Germinal center (tissue), 1 donor: ENCODE results near the gene CLEC16A.
"Not testable (repeated sequence)": the region's sequence is repeated elsewhere in the genome, so short reads cannot be mapped to it uniquely, and the experiment has no call there.

Source experiments
- DNase-seq: peaks from one replicate; pipeline ENCODE4 v3.0.0; 2012; ENCODE audit warnings: mixed read lengths, low spot score

Gene CLEC16A

DNA sequence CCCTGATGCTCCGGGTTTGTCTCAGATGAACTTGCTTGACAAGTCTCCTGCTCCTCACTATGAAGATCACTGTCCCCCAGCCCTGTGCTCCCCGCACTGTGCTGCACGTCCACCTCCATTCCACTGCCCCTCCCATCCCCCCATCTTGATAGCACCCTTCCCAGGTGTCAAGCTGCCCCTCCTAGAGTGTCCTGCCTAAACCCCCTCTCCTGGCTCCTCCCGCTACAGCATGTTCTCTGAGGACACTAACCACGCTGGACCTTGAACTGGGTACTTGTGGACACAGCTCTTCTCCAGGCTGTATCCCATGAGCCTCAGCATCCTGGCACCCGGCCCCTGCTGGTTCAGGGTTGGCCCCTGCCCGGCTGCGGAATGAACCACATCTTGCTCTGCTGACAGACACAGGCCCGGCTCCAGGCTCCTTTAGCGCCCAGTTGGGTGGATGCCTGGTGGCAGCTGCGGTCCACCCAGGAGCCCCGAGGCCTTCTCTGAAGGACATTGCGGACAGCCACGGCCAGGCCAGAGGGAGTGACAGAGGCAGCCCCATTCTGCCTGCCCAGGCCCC, 20.6 kb upstream of the CLEC16A start:
- DNase-seq: no peak

GRCh38 chr16:10925285-10925684, 19.1 kb upstream of the CLEC16A start:
- not testable (repeated sequence) for DNase-seq

- DNase-seq: no peak
Observed at GRCh38 chr16:10926094-10926493, 18.3 kb upstream of the CLEC16A start.

GRCh38 chr16:10926867-10927266, 17.5 kb upstream of the CLEC16A start:
- DNase-seq: no peak

GRCh38 chr16:10927497-10928112, 16.8 kb upstream of the CLEC16A start:
- DNase-seq: no peak

DNA sequence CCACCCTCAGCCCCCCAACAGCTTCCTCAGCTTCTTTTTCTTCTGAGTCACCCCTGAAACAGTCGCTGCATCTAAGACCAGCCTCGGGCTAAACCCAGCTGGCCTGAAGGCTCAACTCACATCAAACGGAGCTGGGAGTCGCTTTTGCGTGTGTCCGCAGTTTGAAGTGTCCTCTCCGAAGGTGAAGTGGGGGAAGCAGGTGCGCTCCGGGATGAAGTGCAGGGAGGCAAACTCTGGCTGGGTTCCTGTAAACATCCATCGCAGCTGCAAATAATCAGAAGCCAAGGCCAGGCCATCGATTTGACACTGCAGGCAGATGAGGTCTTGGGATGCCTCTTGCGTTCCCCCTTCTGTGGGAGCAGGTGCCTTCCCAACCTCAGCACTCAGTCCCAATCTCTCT, 15.3 kb upstream of the CLEC16A start:
- DNase-seq: not testable (repeated sequence)

DNA sequence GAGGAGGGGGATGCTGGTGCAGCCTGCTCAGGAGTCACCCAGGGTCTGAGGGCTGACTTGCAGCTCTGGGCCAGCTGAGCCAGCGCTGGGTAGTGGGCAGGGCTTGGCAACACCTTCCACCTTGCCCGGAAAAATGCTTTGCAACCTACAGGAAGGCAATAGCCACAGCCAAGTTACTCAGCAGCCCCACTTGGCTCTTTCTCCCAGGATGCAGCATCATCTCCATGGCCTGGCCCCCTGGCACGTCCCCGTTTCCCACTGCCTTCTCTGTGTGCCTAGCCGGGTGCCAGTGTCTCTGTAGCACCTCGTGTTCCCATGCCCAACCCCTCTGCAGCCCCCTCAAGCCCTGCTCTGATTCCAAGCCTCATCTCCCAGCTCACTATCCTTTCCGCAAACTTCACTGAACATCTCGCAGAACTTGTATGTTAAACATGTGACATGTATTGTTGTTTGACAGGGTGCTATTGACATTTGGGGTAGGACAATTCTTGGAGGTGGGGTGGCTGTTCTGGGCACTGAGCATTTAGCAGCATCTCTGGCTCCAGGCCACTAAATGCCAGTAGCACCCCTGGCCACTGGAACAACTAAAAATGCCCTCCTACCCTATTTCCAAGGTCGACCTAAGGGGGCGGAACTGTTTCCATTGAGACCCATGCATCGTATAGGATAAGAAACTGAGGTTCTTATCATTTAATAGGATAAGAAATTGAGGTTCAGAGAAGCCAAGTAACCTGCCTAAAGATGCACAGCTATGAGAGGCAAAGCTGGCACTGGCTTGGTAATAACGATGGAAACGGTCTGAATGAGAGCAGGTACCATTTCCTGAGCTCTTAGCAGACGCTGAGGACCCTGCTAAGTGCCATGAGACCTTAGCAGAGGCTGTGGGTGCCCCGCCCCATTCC, 14.3 kb upstream of the CLEC16A start:
- DNase-seq: no peak

- no peak for DNase-seq
Observed at GRCh38 chr16:10930755-10931093, 13.6 kb upstream of the CLEC16A start.

GRCh38 chr16:10931134-10931533, 13.2 kb upstream of the CLEC16A start:
- DNase-seq: no peak

DNA sequence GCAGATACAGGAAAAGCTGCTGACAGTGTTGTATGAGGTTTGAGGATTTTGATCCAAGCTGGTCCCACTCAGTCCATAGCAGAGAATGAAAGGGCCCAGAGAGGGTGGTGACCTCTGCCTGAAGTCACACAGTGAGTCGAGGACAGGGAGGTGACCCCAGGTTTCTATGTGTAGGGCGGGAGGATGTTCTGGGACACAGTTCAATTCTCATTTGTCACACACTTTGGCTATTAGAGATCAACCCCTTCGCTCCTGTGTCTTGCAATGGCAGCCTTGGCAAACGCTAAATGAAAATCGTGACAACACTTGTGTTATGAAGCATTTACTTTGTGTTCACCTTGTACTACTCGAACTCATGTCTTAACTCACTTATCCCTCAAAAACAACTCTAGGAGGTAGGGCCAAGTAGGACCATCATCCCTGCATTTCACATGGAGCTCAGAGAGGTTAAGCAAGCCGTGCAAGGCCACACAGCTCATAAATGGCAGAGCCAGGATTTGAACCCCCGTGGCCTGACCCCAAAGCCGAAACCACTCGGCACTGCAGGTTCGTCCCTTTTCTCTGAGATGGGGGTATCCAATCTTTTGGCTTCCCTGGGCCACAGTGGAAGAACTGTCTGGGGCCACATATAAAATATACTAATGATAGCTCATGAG, 12.3 kb upstream of the CLEC16A start:
- DNase-seq: no peak

GRCh38 chr16:10932959-10933710, 11.2 kb upstream of the CLEC16A start:
- no peak for DNase-seq

DNA sequence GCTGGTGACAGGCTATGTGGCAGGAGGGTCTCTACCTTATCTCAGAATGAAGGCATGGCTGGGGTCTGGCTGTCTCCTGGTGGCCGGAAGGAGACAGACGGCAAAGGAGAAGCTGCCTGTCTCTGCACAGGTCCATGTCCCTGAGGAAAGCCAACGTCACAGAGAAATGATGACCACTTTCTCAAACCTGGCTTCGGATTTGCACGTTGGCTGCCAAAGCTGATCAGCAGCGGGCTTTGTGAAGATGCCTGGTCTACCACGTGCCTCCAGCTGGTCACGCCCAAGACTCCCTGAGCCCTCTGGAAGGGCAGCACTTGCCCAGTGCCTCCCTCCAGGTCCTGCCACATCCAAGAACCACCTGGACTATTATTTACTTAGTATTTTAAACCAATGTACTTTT, 10.5 kb upstream of the CLEC16A start:
- no peak for DNase-seq

GRCh38 chr16:10934325-10935107, 9.8 kb upstream of the CLEC16A start:
- DNase-seq: no peak

DNA sequence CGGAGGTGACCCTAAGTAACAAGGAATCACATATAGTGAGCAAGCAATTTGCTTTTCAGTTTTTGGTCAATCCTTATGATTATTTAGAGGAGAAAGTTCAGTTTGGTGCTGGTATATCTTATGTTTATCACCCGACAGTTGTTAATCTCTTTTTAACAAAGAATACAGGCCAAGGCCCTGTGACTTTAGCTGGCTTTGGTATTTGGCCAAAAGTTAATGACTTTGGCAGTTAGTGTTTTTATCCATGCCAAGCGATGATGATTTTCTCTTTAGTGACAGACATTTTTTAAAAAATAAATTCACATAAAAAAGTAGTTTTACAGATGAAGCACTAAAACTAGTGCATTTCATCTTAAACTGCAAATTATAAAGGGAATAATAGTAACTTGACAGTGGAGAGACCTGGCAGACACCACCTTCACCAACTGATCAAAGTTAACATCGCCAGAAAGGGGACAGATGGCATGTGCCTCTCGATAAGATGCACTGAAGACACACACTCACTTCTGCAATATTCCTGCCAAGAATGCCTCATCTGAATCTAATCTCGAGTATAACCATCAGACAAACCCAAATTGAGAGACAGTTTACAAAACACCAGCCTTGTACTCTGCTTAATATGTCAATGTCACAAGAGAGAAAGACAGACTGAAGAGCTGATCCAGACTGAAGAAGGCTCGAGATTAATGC, 9.0 kb upstream of the CLEC16A start:
- no peak for DNase-seq

DNA sequence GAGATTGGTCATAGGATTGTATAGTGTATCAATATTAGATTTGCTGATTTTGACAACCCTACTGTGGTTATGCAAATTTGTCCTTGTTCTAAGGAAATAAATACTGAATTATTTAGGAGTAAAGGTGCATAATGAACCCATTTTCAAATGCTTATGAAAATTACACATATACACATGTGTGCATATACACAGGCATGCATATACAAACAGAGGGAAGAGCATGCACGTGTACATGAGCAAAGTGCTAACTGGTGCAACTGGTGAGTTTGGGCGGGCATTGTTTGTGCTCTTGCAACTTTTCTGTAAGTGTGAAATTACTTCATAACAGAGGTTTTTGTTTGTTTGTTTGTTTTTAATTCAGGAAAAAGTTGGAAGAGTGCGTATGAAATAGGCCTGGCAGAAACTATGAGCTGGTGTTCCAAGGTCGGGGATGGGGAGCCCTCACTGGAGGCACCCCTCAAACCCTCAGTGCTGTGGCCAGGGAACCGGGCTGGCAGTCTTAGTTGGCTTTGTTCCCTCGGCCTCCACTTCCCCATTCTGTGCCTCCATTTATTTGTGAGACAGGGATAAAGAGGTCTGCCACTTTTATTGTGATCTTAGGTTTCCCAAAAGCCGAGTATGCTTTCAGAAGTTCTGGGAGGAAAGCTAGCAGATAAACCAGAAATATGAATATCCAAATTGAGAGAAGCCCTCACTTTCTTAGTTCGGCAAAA, 7.9 kb upstream of the CLEC16A start:
- no peak for DNase-seq

- DNase-seq: no peak
Observed at GRCh38 chr16:10937068-10937859, 7.1 kb upstream of the CLEC16A start.

- no peak for DNase-seq
Observed at GRCh38 chr16:10938321-10938720, 6.0 kb upstream of the CLEC16A start.

GRCh38 chr16:10938796-10939648, 5.3 kb upstream of the CLEC16A start:
- no peak for DNase-seq
